Chondrocyte (in vitro differentiated cells): ENCODE results near the gene CPVL. TPM values are rescaled to one million over a fixed set of nuclear protein-coding genes. Genes with fewer than 3 reads are reported as not detected.

ENCODE experiments used
- DNase-seq: peaks from one replicate; pipeline ENCODE4 v3.0.0; 2021; ENCODE audit warnings: mixed read lengths, low spot score
- H3K27ac Mint-ChIP-seq: one replicate; pipeline ENCODE4 v1.8.0; 2021; ENCODE audit warnings: mild to moderate bottlenecking, moderate library complexity, mixed read lengths; ENCODE audit not compliant: unreplicated experiment
- H3K27me3 Mint-ChIP-seq: 2 replicates; pipeline ENCODE4 v1.8.0; 2021; ENCODE audit warnings: low read depth, mixed read lengths
- H3K36me3 Mint-ChIP-seq: 2 replicates; pipeline ENCODE4 v1.8.0; 2021; ENCODE audit warnings: low read depth, mixed read lengths
- H3K4me1 Mint-ChIP-seq: 2 replicates; pipeline ENCODE4 v1.8.0; 2021; ENCODE audit warnings: low read depth, mild to moderate bottlenecking, mixed read lengths
- H3K4me3 Mint-ChIP-seq: one replicate; pipeline ENCODE4 v1.8.0; 2021; ENCODE audit warnings: mild to moderate bottlenecking, moderate library complexity, mixed read lengths; ENCODE audit not compliant: unreplicated experiment
- H3K9me3 Mint-ChIP-seq: 2 replicates; pipeline ENCODE4 v1.8.0; 2021; ENCODE audit warnings: low read depth, mixed read lengths
- total RNA-seq: library from RNA; stranded (reverse); gene quantifications from 3 replicates; pipeline ENCODE4 v1.2.1, GENCODE V29; 2021
- TF ChIP-seq, protein P1 (sequence below): fragments of 200-600 bp; sonication (generic); IDR thresholded peaks from 2 replicates; pipeline ENCODE4 v1.5.0; 2021; ENCODE audit warnings: antibody characterized with exemption, mild to moderate bottlenecking, moderate library complexity

CPVL gene
- total RNA-seq, 1 donor from 2014 or later: 4.9 TPM

DNA sequence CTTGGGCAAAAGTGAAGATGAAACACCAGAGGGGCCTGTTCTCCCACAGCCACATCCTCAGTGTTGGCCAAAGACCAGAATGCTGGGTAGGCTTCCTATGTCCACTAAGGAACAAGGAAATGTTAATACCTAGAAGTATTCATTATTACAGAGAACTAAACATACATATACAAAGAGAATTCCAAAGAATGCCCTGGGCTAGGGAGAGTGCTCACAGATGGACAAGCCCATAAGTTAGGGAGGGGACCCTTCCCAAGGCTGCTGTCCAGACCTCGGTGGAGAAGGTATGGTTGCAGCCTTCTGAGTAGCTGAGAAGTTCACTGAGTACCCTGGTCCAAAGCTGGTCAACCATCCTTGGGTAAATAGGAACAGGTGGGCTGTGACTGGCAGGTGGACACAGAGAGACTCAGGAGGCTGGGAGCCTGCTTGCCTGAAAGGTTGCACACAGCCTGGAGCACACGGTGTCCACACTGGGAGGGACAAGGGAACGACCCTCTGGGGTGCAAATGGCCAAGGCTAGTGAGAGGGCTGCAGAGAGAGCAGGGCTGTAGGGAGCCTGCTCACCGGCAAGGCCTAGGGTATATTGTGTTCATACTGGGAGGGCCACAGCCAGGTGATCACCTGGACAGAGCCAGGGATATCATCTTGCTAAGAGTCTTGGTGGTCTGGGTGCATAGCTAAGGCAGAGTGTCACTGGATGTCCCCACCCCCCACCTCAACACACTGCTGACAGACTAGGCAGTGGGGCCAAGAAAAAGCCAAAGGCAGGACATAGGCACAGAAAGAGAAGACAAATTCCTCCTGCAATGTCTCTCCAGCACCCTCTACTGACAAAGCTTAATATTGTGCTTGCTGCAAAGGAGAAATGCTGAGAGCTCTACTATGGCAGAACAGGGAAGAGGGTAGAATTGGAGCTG is 40.3 kb downstream of the CPVL start:
- no peak for DNase-seq
- Mint-ChIP-seq H3K9me3 (peaks cover 5% of the 10 kb centered on the region), H3K27me3 (no peaks in the 10 kb centered on the region), H3K4me1 (peaks cover 5% of the 10 kb centered on the region), H3K27ac (no peak overlapping the region), H3K36me3 (no peaks in the 10 kb centered on the region), H3K4me3 (no peak overlapping the region)
- TF ChIP-seq, protein P1, sequence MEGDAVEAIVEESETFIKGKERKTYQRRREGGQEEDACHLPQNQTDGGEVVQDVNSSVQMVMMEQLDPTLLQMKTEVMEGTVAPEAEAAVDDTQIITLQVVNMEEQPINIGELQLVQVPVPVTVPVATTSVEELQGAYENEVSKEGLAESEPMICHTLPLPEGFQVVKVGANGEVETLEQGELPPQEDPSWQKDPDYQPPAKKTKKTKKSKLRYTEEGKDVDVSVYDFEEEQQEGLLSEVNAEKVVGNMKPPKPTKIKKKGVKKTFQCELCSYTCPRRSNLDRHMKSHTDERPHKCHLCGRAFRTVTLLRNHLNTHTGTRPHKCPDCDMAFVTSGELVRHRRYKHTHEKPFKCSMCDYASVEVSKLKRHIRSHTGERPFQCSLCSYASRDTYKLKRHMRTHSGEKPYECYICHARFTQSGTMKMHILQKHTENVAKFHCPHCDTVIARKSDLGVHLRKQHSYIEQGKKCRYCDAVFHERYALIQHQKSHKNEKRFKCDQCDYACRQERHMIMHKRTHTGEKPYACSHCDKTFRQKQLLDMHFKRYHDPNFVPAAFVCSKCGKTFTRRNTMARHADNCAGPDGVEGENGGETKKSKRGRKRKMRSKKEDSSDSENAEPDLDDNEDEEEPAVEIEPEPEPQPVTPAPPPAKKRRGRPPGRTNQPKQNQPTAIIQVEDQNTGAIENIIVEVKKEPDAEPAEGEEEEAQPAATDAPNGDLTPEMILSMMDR: peak; percentile 89

DNA sequence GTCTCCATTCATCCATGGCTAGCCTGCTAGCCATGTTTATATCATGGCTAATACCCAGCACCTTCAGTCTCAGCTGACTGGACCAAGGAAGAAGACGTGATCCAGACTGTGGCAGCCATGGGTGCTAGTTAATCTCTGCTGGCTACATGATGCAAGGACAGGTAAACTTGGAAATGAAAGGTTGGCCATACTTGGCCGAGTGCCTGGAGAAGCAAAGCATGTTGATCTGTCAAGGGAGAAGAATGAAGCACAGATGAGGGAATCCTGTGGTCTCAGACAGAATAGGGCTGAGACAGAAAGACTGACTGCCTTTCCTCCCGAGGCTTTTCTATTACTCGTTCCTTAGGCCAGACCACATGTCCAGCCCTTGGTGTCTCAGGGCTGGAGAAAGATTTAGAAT is 41.1 kb downstream of the CPVL start:
- Mint-ChIP-seq H3K36me3 (no peaks in the 10 kb centered on the region), H3K9me3 (no peaks in the 10 kb centered on the region), H3K4me3 (no peak overlapping the region), H3K27me3 (no peaks in the 10 kb centered on the region), H3K27ac (no peak overlapping the region), H3K4me1 (peaks cover 5% of the 10 kb centered on the region)
- DNase-seq: no peak
- TF ChIP-seq, protein P1: no peak

DNA sequence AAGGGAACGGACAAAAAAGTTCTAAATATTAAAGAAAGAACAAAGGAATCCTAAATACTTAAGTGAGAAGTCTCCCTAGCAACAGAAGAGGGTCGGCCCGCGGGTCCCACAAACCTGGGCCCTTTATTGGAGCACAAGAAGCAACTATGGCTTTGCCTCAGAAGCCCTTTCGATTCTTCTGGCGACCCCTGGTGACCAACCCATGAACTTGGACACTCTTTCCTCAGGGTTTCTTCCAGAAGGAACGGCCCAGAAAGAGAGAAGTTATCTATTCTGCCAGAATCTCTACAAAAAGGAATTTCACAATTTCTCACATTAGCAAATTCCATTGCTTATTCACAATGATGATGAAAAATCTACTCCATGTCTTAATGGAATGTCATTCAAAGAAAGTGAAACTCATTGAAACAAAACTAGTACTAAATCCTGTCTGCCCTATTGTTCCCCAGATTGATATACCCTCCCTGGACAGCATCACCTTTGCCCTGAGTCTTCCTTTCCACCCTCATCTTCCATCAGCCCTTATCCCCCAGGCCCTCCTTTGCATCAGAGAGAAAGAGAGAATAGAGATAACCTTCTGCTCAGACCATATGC is 43.7 kb downstream of the CPVL start:
- Mint-ChIP-seq H3K36me3 (no peaks in the 10 kb centered on the region), H3K9me3 (no peaks in the 10 kb centered on the region), H3K27me3 (no peaks in the 10 kb centered on the region), H3K4me1 (peaks cover 5% of the 10 kb centered on the region), H3K27ac (no peak overlapping the region), H3K4me3 (no peak overlapping the region)
- TF ChIP-seq, protein P1: peak; percentile 88
- DNase-seq: no peak

DNA sequence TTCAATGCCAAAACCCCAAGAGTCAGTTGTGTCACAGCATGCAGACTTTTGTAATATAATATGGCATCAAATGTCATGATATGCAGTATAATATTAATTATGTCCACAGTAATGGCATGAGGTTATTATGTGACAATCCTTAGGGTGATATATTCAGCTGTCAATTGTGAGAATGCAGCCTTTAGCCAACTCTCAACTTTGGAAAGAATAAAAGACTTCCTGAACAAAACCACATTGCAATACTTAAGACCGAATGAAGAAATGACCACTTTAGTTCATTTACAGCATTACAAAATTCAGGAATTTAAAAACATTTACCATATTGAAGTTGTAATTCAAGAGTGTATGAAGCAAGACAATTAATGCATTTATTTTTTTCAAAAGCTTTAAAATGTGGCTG is 45.4 kb downstream of the CPVL start:
- Mint-ChIP-seq H3K36me3 (no peaks in the 10 kb centered on the region), H3K27ac (no peak overlapping the region), H3K4me3 (no peak overlapping the region), H3K4me1 (peaks cover 9% of the 10 kb centered on the region), H3K27me3 (no peaks in the 10 kb centered on the region), H3K9me3 (no peaks in the 10 kb centered on the region)
- TF ChIP-seq, protein P1: no peak
- DNase-seq: no peak

DNA sequence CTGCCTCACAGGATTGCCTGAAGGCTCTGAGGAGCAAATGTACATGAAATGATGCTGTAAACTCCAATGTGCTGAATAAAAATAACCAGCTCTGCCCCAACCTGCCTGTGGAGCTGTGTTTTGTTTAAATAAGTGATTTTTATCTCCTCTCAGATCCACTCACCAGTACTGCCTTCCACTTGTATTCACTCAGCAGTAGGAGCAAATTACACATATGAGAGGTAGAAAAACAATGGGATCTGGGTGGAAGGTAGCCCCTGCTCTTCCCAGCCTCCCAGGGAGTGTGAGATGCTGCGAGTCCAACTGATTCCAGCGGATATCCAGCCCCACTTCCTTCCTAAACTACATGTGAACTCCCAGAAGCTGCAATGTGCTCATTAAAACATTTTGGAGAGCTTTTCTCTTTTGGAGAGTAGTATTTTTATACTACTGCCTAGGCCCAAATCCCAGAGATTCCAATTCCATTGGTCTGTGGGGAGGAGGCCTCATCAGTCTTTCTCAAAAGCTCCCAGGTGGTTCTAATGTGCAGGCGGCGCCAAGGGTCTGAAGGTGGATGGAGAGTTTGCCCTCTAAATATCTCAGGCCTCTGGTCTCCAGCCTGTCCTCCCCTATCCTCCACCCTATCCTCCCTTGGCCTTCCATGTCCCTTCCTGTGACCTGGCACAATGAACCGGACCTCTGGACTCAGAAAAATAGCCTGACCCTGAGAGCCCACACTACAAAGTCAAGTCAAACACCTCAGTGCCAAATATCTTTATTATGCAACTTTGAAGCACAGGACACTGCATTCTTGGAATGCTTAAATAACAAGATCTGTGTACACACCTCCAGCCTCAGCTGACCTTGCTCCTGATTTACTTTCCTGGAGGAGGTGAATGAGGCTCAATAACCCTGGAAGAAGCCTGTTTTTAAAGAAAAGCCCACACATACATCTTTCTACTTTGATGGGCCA is 46.2 kb downstream of the CPVL start:
- H3K36me3 Mint-ChIP-seq: no peaks in the 10 kb centered on the region
- H3K4me1 Mint-ChIP-seq: peaks cover 11% of the 10 kb centered on the region
- H3K27ac Mint-ChIP-seq: no peak overlapping the region
- no peaks in the 10 kb centered on the region for H3K9me3 Mint-ChIP-seq
- DNase-seq: no peak
- TF ChIP-seq, protein P1: no peak
- no peak overlapping the region for H3K4me3 Mint-ChIP-seq
- H3K27me3 Mint-ChIP-seq: no peaks in the 10 kb centered on the region
